ENCODE measurements around the gene POLR2J2.
"Not testable (repeated sequence)": the region's sequence is repeated elsewhere in the genome, so short reads cannot be mapped to it uniquely, and the experiment has no call there.

- not testable (repeated sequence) for TF ChIP-seq CTCF (IDR thresholded peaks at IDR 0.05); FOXK1 (CRISPR knock-in tag; IDR thresholded peaks at IDR 0.05); ZSCAN18 (CRISPR knock-in tag; IDR thresholded peaks at IDR 0.05); PRDM15 (CRISPR knock-in tag; IDR thresholded peaks at IDR 0.05); HMGXB4 (CRISPR knock-in tag; IDR thresholded peaks at IDR 0.05); TEAD4 (CRISPR knock-in tag; IDR thresholded peaks at IDR 0.05); ZNF121 (CRISPR knock-in tag; IDR thresholded peaks at IDR 0.05); MXD4 (CRISPR knock-in tag; IDR thresholded peaks at IDR 0.05; ENCODE audit: borderline replicate concordance); SP1 (CRISPR knock-in tag; conservative IDR thresholded peaks at IDR 0.05); MAX (CRISPR knock-in tag; IDR thresholded peaks at IDR 0.05); SMAD3 (CRISPR knock-in tag; IDR thresholded peaks at IDR 0.05; ENCODE audit: borderline replicate concordance); CREM (CRISPR knock-in tag; IDR thresholded peaks at IDR 0.05); ZNF138 (CRISPR knock-in tag; conservative IDR thresholded peaks at IDR 0.05)
These were observed 41.7 kb upstream of the POLR2J2 start for GRCh38 chr7:102713011-102713690.
